ENCODE measurements around the gene ARHGDIB.
A peak's percentile ranks its signal among the peaks of the same experiment; 100 is the strongest.

Gene ARHGDIB

GRCh38 chr12:14930299-14930698 is 31.1 kb downstream of the ARHGDIB start:
- DNase-seq (ENCODE audit: low read depth), result no peak

DNA sequence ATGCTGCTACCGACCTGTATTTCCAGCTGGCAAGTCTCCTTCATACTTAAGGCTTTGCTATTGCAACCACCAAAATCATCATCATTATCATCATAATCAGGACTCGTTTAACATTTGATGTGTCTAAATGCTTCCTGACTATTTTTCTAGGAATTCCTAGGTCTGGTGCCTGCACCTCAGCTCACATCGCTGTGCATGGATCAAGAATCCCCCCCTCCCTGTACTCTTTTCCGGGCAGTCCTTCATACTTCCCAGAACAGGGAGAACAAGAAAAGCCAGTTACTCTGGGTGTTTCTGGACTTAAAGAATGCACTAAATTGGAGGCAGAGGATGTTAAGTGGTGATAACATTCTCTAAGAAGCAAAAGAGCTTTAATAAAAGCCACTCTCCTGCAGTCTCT is 32.5 kb downstream of the ARHGDIB start:
- no peak for DNase-seq (ENCODE audit: low read depth)

GRCh38 chr12:14927267-14927666 is 34.1 kb downstream of the ARHGDIB start:
- no peak for DNase-seq (ENCODE audit: low read depth)

DNA sequence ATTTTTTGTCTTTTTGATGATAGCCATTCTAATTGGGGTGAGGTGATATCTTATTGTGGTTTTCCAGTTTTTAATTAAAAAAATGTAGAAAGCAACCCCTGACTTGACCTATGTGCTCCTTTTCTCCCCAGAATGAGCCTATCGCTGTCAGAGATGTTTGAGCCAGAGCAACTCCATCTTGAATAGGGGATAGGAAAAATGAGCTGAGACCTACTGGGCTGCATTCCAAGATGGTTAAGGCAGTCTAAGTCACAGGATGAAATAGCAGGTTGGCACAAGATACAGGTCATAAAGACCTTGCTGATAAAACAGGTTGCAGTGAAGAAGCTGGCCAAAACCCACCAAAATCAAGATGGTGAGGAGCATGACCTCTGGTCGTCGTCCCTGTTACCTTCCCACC is 36.9 kb downstream of the ARHGDIB start:
- DNase-seq (ENCODE audit: low read depth), result no peak

DNA sequence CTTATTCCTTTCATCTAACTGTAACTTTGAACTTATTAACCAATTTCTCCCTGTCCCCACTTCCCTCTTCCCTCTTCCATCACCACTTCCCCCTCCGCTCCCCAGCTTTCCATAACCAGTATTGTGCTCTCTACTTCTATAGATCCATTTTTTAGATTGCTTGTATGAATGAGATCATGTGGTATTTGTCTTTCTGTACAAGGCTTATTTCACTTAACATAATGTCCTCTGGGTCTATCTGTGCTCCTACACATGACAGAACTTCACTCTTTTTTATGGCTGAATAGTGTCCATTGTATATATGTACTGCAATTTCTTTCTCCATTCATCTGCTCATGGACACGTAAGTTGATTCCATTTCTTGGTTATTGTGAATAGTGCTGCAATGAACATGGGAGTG is 37.5 kb downstream of the ARHGDIB start:
- DNase-seq (ENCODE audit: low read depth), result no peak

- DNase-seq (ENCODE audit: low read depth), result no peak
Measured at GRCh38 chr12:14921218-14921617, 40.2 kb downstream of the ARHGDIB start.

GRCh38 chr12:14920475-14921126 is 40.8 kb downstream of the ARHGDIB start:
- no peak for DNase-seq (ENCODE audit: low read depth)

- DNase-seq (ENCODE audit: low read depth), result no peak
Measured at GRCh38 chr12:14919455-14919854, 41.9 kb downstream of the ARHGDIB start.

GRCh38 chr12:14915736-14916135 is 45.7 kb downstream of the ARHGDIB start:
- no peak for DNase-seq (ENCODE audit: low read depth)

- no peak for DNase-seq (ENCODE audit: low read depth)
Measured at GRCh38 chr12:14913381-14913781, 48.0 kb downstream of the ARHGDIB start.

DNA sequence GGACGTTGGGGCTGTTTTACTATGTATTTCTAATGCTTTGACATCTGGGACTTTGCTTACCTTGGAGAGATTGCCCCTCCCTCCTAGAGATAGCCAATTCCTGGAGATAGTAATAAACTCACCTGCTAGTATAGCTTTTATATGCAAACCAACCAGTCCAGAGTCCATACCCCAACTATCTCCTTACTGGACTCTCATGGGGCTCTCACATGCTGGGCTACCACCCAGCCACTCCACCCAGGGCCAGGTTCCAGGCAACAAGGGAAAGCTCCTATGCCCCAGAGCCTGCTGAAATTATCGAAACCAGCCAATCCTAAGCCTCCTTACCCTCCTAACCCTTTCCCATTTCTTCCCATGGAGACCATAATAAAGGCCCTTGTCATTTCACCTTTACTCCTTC is 50.3 kb downstream of the ARHGDIB start:
- DNase-seq (ENCODE audit: low read depth), result no peak

GRCh38 chr12:14910090-14910915 is 51.1 kb downstream of the ARHGDIB start:
- no peak for DNase-seq (ENCODE audit: low read depth)

- DNase-seq (ENCODE audit: low read depth), result no peak
Measured at GRCh38 chr12:14907953-14908352, 53.4 kb downstream of the ARHGDIB start.

- DNase-seq (ENCODE audit: low read depth), result no peak
Measured at GRCh38 chr12:14906114-14906513, 55.3 kb downstream of the ARHGDIB start.

- DNase-seq (ENCODE audit: low read depth), result no peak
Measured at GRCh38 chr12:14905269-14906004, 56.0 kb downstream of the ARHGDIB start.

DNA sequence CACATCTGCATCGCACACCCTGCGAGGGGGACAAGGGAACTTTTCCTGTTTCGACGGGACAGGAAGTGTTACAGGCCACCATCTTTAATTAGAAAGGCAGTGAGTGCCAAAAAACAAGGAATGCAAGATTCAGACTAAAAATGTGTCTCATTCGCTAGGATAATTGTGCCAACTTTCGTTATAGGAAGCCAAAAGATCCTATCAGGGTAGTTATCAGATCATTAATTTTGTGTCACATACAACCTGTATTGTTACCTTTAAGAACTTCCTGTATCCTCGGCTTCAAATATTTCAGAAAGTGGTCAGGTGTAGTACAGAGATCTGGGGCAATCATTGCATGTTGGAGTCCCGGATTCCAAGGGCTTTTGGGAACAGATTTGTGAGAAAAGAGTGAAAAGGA is 56.5 kb downstream of the ARHGDIB start:
- no peak for DNase-seq (ENCODE audit: low read depth)

- DNase-seq (ENCODE audit: low read depth), result no peak
Measured at GRCh38 chr12:14903386-14904098, 57.9 kb downstream of the ARHGDIB start.

DNA sequence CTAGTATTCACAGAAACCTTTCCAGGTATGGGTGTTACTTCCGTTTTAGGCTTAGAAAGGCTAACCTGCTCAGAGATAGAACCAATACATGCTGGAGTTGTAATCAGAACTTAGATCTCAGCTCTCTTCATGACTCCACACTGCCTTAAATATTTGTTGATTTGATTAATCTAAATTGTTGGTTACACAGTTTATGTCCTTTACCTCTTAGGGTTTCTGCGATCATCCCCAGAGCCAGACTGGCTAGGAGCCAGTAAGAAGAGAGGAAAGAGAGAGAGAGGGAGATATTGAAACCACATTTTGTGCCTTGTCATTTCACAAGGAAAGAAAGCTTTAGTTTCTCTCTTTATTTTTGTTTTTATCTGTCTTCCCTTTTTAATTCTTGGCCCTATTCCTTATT is 58.9 kb downstream of the ARHGDIB start:
- no peak for DNase-seq (ENCODE audit: low read depth)

- no peak for DNase-seq (ENCODE audit: low read depth)
Measured at GRCh38 chr12:14901228-14901562, 60.2 kb downstream of the ARHGDIB start.

DNA sequence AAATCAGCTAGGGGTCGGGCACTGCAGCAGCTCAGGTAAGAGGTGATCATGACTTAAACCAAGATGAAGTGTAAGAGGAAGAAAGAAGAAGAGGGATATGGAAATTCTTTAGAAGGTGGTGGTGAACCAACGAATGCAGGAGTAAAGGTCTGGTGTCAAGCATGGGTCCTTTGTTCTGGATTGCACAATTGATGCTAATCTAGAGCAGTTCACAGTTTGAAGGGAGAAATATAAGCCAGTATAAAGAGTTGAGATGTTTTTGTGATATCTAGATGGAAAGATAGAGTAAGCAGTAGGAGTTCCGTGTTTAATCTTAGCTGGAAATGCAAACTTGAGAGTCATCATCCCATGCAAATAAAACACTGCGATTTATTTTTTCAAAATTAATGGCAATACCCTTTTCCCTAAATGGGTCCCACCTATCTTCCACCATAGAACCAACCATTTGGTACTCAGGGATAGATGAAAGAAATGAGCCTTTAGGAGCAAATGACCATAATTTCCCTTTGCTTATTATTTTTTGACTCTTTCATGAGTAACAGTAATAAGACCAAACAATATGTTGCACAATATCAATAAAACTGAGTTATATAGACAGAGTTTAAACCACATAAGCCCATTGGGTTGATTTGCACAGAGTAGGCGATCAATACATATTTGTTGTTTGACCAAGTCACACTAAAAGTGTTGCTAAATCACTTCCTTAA is 60.7 kb downstream of the ARHGDIB start:
- DNase-seq (ENCODE audit: low read depth), result no peak

DNA sequence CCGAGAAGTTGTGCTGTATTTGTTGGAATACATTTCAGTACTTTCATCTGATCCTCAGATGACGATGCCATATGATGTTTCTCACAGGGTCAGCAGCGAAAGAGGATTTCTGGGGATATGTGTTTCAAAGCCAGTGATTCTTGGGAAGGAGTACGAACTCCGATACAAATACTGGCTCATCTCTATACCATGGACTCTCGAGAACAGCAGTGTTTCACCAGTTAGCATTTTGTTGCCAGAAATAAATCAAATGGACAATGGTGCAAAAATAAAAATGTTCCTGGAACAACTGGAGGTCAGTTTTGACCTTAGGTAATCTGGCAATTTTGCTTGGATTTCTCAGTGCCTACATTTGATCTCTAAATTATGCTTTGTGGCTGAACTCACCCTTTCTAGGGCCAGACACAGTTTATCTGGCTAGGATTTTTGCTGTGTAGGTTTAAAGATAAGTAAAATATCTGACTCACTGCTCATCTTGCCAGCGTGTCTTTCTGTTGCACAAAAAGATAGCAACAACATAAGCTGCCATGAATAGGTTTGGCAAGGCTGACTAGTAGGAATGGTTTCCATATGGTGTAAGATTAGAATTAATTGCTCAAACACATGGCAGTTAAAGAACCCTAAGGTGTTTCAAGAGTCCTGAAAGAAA is 64.8 kb downstream of the ARHGDIB start:
- peak; percentile 45 for DNase-seq (ENCODE audit: low read depth)
